CD4-positive, alpha-beta memory T cell (primary cell): ENCODE results near the gene SYNDIG1L. TPM values are rescaled to one million over a fixed set of nuclear protein-coding genes. Genes with fewer than 3 reads are reported as not detected.

Experiments
- CTCF ChIA-PET: fragments of 350-600 bp; sonication (Branson Sonifier 250); formaldehyde crosslinking; loops from one replicate; lab custom pipeline; 2021; ENCODE audit warnings: inconsistent platforms; ENCODE audit not compliant: partially characterized antibody; lab: Charles Lee
- POLR2A ChIA-PET: fragments of 350-600 bp; sonication (Branson Sonifier 250); formaldehyde crosslinking; loops from one replicate; lab custom pipeline; 2021; ENCODE audit not compliant: partially characterized antibody; lab: Charles Lee
- DNase-seq, 5 donors: peaks; one replicate each; pipeline versions ENCODE4 v3.0.0 to v3.0.0-alpha.2; 2020 to 2022; ENCODE audit warnings: mixed read lengths in 1 of 5
- H3K27ac ChIP-seq: one replicate; pipeline ENCODE4 v1.7.0; 2013; ENCODE audit warnings: low read depth, low read length
- H3K27me3 ChIP-seq: 2 replicates; pipeline ENCODE4 v1.7.0; 2013; ENCODE audit warnings: mild to moderate bottlenecking, low read length, moderate library complexity; ENCODE audit not compliant: insufficient read depth
- H3K36me3 ChIP-seq: 2 replicates; pipeline ENCODE4 v1.7.0; 2013; ENCODE audit warnings: mild to moderate bottlenecking, low read length, moderate library complexity; ENCODE audit not compliant: insufficient read depth
- H3K4me1 ChIP-seq: 2 replicates; pipeline ENCODE4 v1.7.0; 2013; ENCODE audit warnings: mild to moderate bottlenecking, low read length, moderate library complexity; ENCODE audit not compliant: insufficient read depth
- H3K4me3 ChIP-seq, 2 donors: one replicate each; pipeline ENCODE4 v1.7.0; 2013; ENCODE audit warnings: low read length in 2 of 2, mild to moderate bottlenecking in 1 of 2
- H3K9me3 ChIP-seq, 2 donors: one replicate each; pipeline ENCODE4 v1.7.0; 2013; ENCODE audit warnings: low read length in 2 of 2, control low read depth in 1 of 2; ENCODE audit not compliant: control insufficient read depth in 1 of 2
- H3K27ac Mint-ChIP-seq, 7 donors: one replicate each; pipeline ENCODE4 v1.8.0; 2020 to 2021; ENCODE audit warnings: mixed read lengths in 7 of 7, mild to moderate bottlenecking in 6 of 7, inconsistent platforms in 3 of 7, moderate library complexity in 3 of 7
- H3K27me3 Mint-ChIP-seq, 2 donors: one replicate each; pipeline ENCODE4 v1.8.0; 2020 to 2021; ENCODE audit warnings: mixed read lengths in 2 of 2
- H3K36me3 Mint-ChIP-seq, 2 donors: one replicate each; pipeline ENCODE4 v1.8.0; 2020 to 2021; ENCODE audit warnings: mixed read lengths in 2 of 2, inconsistent platforms in 1 of 2, mild to moderate bottlenecking in 1 of 2
- H3K4me1 Mint-ChIP-seq, 4 donors: one replicate each; pipeline ENCODE4 v1.8.0; 2020 to 2021; ENCODE audit warnings: mixed read lengths in 4 of 4, mild to moderate bottlenecking in 1 of 4
- H3K4me3 Mint-ChIP-seq, 8 donors: one replicate each; pipeline ENCODE4 v1.8.0; 2020 to 2021; ENCODE audit warnings: mixed read lengths in 8 of 8, mild to moderate bottlenecking in 7 of 8, moderate library complexity in 6 of 8, inconsistent platforms in 3 of 8
- H3K9me3 Mint-ChIP-seq, 8 donors: one replicate each; pipeline ENCODE4 v1.8.0; 2020 to 2021; ENCODE audit warnings: mixed read lengths in 8 of 8, mild to moderate bottlenecking in 5 of 8, inconsistent platforms in 3 of 8, moderate library complexity in 1 of 8
- intact Hi-C: fragments of 100-400 bp; cut with micrococcal nuclease; formaldehyde crosslinking; loops from one replicate; pipeline ENCODE4 v1.15.1; 2023
- polyA plus RNA-seq, 2 donors: library from polyadenylated mRNA; unstranded; fragments of 300-500 nt; fragmentation: Illumina TruSeq; gene quantifications; one replicate each; pipeline ENCODE4 v1.2.3, GENCODE V29; 2021
- total RNA-seq, 2 experiments: library from RNA; stranded (reverse); gene quantifications; one replicate each; pipeline ENCODE4 v1.2.3, GENCODE V29; 2021

SYNDIG1L gene
- total and polyA plus RNA-seq, 4 experiments from 2014 or later: not detected

DNA sequence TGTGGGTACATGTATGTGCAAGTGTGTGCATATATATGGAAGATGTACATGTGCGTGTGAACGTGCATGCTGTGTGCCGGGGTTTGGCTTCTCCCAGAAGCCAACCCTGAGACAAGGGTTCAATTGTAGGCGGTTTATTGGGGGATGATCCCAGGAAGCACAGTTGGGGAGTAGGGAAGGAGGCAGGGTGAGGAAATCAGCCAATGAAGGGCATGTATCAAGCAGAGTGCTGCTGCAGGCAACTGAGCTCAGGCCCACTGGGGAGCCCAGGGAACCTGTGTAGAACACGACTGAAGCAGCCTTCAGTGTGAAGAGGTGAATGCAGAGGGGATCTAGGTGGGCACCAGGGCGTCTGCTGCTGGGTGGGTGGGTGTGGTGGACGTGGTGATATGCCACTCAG is 21.6 kb downstream of the SYNDIG1L start:
- H3K36me3 ChIP-seq: no peaks in the 10 kb centered on the region
- H3K4me3 ChIP-seq: no peak overlapping the region
- Mint-ChIP-seq H3K9me3 (no peaks in the 10 kb centered on the region), H3K4me3 (no peak overlapping the region), H3K27me3 (peaks cover 0 to 2% of the 10 kb centered on the region in 2 donors), H3K36me3 (no peaks in the 10 kb centered on the region), H3K27ac (peak overlapping the region in 1 of 7 donors; percentile 8), H3K4me1 (peaks cover 16 to 32% (median 21%) of the 10 kb centered on the region in 4 donors)
- H3K27ac ChIP-seq: no peak overlapping the region
- H3K27me3 ChIP-seq: no peaks in the 10 kb centered on the region
- no peaks in the 10 kb centered on the region for H3K9me3 ChIP-seq
- no peak for DNase-seq
- CTCF ChIA-PET: no interaction called here
- peaks cover 26% of the 10 kb centered on the region for H3K4me1 ChIP-seq
- POLR2A ChIA-PET: no interaction called here
- intact Hi-C loops: no loop called here

DNA sequence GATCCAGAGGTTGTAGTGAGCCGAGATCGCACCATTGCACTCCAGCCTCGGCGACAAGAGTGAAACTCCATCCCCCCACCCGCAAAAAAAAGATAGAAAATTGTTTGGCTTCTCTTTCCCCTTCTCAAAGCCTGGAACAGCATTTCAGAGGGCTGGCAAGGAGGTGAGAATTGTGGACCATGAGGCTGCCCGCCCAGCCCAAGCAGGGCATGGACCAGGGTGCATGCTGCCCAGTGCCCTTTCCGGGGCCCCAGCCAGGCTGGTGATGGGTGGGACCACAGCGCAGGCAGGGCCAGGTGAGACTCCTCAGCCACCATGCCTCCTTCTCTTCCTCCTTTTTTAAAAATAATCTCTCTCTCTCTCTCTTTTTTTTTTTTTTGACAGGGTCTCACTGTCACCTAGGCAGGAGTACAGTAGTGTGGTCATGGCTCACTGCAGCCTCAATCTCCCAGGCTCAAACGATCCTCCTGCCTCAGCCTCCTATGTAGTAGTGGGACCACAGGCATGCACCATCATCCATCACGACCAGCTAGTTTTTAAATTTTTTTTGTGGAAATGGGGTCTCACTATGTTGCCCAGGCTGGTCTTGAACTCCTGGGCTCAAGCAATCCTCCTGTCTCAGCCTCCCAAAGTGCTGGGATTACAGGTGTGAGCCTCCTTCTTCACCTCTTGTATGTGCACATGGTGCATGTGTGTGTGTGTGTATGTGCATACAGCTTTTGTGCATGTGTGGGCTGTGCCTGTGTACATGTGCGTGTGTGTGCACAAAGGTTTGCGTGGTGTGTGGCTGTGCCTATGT is 22.2 kb downstream of the SYNDIG1L start:
- H3K36me3 Mint-ChIP-seq: no peaks in the 10 kb centered on the region
- ChIA-PET CTCF (no interaction called here), POLR2A (no interaction called here)
- H3K36me3 ChIP-seq: no peaks in the 10 kb centered on the region
- no peaks in the 10 kb centered on the region for H3K9me3 Mint-ChIP-seq
- H3K27me3 Mint-ChIP-seq: peaks cover 0 to 2% of the 10 kb centered on the region in 2 donors
- no peak overlapping the region for H3K4me3 ChIP-seq
- peaks cover 16 to 35% (median 21%) of the 10 kb centered on the region in 4 donors for H3K4me1 Mint-ChIP-seq
- no peaks in the 10 kb centered on the region for H3K27me3 ChIP-seq
- peak overlapping the region in 2 of 7 donors; percentile 8 to 11 for H3K27ac Mint-ChIP-seq
- H3K4me3 Mint-ChIP-seq: no peak overlapping the region
- no peak for DNase-seq
- intact Hi-C loops: no loop called here
- H3K4me1 ChIP-seq: peaks cover 26% of the 10 kb centered on the region
- H3K27ac ChIP-seq: no peak overlapping the region
- H3K9me3 ChIP-seq: no peaks in the 10 kb centered on the region

DNA sequence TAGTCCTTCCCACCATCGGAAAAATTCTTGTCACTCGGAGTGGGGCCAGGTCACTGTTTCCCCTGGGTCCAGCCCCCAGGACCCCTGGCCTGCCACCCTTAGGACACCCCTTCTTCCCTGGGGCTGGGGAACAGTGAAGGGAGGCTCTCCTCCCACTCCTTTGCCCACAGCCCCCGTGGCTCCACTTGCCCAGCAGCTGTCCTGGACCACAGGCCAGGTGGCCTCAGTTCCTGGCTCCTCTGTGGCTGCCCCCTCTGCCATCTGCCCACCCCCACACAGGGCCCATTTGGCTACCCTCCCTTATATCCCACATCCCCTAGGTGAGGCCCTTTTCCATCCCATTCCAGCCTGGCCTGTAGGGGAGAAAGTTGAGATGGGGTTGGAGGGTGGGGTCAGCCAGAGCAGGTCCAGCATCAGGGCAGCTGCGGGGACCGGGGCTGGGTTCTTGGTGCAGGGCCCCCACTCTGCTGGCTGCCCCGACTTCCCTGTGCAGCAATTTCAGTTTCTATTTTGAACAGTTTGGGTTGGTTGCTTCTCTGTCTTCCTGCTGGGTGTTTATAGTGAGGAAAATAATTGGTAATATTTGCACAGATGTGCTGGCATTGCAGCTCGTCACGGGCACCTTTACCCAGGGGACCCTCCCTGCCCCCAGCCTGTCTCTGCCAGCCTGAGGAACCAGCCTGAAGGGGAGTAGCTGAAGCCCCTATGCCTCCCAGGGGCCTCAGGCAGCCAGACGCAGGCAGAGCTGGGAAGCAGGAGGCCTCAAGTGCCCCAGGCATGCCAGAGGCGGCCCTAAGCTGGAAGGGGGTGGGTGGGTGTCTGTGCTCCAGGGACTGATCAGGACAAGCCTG is 23.4 kb downstream of the SYNDIG1L start:
- CTCF ChIA-PET: no interaction called here
- Histone ChIP-seq H3K4me1 (peaks cover 26% of the 10 kb centered on the region), H3K9me3 (no peaks in the 10 kb centered on the region), H3K36me3 (no peaks in the 10 kb centered on the region), H3K4me3 (no peak overlapping the region), H3K27ac (no peak overlapping the region), H3K27me3 (no peaks in the 10 kb centered on the region)
- no peak for DNase-seq
- intact Hi-C loops: no loop called here
- POLR2A ChIA-PET: no interaction called here
- H3K27me3 Mint-ChIP-seq: peaks cover 0 to 2% of the 10 kb centered on the region in 2 donors
- peak overlapping the region in 2 of 7 donors; percentile 78 to 89 for H3K27ac Mint-ChIP-seq
- peaks cover 16 to 35% (median 21%) of the 10 kb centered on the region in 4 donors for H3K4me1 Mint-ChIP-seq
- H3K9me3 Mint-ChIP-seq: no peaks in the 10 kb centered on the region
- peak overlapping the region in 3 of 8 donors; percentile 27 to 83 (median 80) for H3K4me3 Mint-ChIP-seq
- H3K36me3 Mint-ChIP-seq: no peaks in the 10 kb centered on the region

DNA sequence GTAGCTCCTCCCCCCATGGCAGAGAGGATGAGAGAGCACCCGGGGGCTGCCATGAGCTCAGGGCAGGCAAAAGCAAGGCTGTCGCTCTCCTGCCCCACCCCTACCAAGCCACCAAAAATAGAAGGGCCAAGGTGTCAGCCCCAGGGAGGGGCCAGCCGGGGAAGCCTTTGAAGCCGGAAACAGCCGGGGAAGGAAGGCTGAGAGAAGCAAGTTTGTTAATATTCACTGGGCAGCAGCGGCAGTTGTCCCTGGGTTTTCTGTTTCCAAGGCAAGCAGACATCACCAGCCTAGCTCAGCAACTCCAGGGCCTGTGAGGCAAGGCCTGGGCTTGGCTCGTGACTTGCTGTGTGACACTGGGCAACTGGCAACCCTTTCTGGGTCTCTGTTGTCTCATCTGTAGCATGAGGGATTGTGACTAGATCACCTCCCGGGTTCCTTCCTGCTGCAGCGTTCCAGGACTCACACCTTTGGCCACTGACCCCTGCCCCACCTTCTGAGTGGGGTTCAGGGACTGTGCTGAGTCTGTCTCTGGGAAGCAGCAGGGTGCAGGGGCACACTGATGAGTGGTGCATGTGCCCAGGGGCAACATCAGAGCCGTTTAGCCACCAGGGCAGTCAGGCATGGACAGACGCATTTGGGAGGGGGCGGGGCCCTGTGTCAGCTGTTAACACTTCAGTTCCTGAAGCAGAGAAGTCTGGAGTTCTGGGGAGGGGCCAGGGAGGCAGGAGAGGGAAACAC is 24.3 kb downstream of the SYNDIG1L start:
- ChIA-PET POLR2A (no interaction called here), CTCF (no interaction called here)
- intact Hi-C loops: no loop called here
- Mint-ChIP-seq H3K27me3 (peaks cover 3% of the 10 kb centered on the region in 2 donors), H3K27ac (peak overlapping the region; percentile 59 to 89 (median 84)), H3K9me3 (no peaks in the 10 kb centered on the region), H3K36me3 (no peaks in the 10 kb centered on the region), H3K4me3 (peak overlapping the region in 7 of 8 donors; percentile 68 to 83 (median 79)), H3K4me1 (peaks cover 16 to 35% (median 21%) of the 10 kb centered on the region in 4 donors)
- Histone ChIP-seq H3K4me3 (peak overlapping the region in 1 of 2 donors; percentile 13), H3K27me3 (no peaks in the 10 kb centered on the region), H3K27ac (peak overlapping the region; percentile 34), H3K4me1 (peaks cover 26% of the 10 kb centered on the region), H3K36me3 (no peaks in the 10 kb centered on the region), H3K9me3 (no peaks in the 10 kb centered on the region)
- peak; percentile 52 to 82 (median 65) for DNase-seq

DNA sequence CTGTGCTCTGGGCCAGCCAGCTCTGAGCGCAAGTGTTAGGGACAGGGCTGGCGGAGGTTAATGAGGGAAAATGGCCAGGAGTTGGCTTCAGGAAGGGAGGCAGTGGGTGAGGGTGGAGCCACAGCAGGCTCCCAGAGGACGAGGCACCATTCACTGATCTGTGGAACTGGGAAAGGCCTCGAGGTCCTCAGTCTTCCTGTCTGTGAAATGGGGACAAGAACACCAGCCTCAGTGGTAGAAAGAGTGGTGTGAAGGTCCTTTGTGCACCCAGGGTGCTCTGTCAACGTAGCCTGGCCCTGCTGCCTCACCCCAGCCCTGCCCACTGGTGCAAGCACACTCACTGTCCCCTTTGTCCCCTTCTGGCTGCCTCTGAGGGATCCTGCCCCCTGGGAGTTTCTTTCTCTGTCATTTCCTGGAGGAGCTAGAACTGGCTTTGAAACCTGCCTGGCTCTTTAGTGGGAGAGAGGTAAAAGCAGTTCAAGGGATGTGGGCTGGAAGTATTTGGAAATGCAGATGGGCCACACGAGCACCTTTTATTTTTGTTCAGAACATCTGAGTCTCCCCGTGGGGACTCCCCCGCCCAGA is 25.0 kb downstream of the SYNDIG1L start:
- POLR2A ChIA-PET: no interaction called here
- Mint-ChIP-seq H3K4me3 (peak overlapping the region in 7 of 8 donors; percentile 68 to 83 (median 79)), H3K27ac (peak overlapping the region; percentile 56 to 89 (median 84)), H3K27me3 (peaks cover 3 to 4% of the 10 kb centered on the region in 2 donors), H3K36me3 (no peaks in the 10 kb centered on the region), H3K4me1 (peaks cover 16 to 35% (median 21%) of the 10 kb centered on the region in 4 donors), H3K9me3 (no peaks in the 10 kb centered on the region)
- peaks cover 26% of the 10 kb centered on the region for H3K4me1 ChIP-seq
- CTCF ChIA-PET: no interaction called here
- DNase-seq: no peak
- intact Hi-C loops: no loop called here
- H3K9me3 ChIP-seq: no peaks in the 10 kb centered on the region
- peak overlapping the region; percentile 34 for H3K27ac ChIP-seq
- H3K36me3 ChIP-seq: no peaks in the 10 kb centered on the region
- H3K4me3 ChIP-seq: peak overlapping the region in 1 of 2 donors; percentile 13
- no peaks in the 10 kb centered on the region for H3K27me3 ChIP-seq

DNA sequence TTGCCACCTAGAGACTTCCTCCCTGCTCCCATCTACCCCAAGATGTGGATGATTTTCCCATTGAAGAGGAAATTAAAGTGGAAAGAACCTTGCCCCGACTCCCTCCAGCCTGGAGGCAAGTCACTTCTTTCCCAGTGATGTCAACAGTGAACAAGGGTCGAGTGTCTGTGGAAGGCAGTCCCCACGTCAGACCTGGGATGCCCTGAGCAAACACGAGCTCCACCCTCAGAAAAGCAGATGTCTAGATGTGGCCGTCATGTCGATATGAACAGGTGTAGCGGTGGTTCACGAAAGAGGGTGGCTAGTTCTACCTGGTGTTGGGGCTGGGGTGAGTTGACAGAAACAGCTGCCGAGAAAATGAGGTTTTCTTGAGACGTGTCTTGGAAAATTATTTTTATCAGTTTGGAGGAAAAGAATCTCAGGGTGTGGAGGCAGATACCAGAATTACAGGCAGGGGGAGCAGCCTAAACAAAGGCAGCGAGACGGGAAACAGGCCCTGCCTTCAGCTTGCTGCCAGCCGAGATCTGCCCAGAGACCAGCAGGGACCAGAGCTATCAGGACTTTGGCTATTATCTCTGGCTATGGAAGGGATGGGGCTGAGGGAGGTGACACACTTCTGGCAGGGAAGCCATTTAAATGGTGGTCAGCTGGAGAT is 25.9 kb downstream of the SYNDIG1L start:
- ChIA-PET POLR2A (no interaction called here), CTCF (no interaction called here)
- Histone ChIP-seq H3K27ac (no peak overlapping the region), H3K36me3 (no peaks in the 10 kb centered on the region), H3K27me3 (no peaks in the 10 kb centered on the region), H3K9me3 (no peaks in the 10 kb centered on the region), H3K4me3 (no peak overlapping the region), H3K4me1 (peaks cover 26% of the 10 kb centered on the region)
- no peak for DNase-seq
- Mint-ChIP-seq H3K9me3 (no peaks in the 10 kb centered on the region), H3K36me3 (no peaks in the 10 kb centered on the region), H3K4me1 (peaks cover 16 to 35% (median 21%) of the 10 kb centered on the region in 4 donors), H3K27me3 (peaks cover 3 to 4% of the 10 kb centered on the region in 2 donors), H3K27ac (peak overlapping the region in 2 of 7 donors; percentile 32 to 42), H3K4me3 (peak overlapping the region in 4 of 8 donors; percentile 5 to 30 (median 16))
- intact Hi-C loops: no loop called here
